Liver (tissue), 9 donors: ENCODE measurements around the gene VRK2. TPM values are rescaled to one million over a fixed set of nuclear protein-coding genes. Genes with fewer than 3 reads are reported as not detected.

Experiments used
- DNase-seq: peaks from one replicate; pipeline ENCODE4 v3.0.0-alpha.2; 2017; ENCODE audit warnings: low spot score
- H3K27ac ChIP-seq, 2 donors: one replicate each; pipeline ENCODE4 v1.7.0; 2013; ENCODE audit warnings: inconsistent platforms in 2 of 2, low read length in 2 of 2, control low read depth in 1 of 2, low read depth in 1 of 2, mild to moderate bottlenecking in 1 of 2
- H3K27me3 ChIP-seq, 4 donors: one replicate each; pipeline versions ENCODE4 v1.6.1 to v1.7.0; 2013; ENCODE audit warnings: low read length in 3 of 4, inconsistent platforms in 1 of 4, mild to moderate bottlenecking in 1 of 4, moderate library complexity in 1 of 4; ENCODE audit not compliant: control insufficient read depth in 4 of 4, insufficient read depth in 4 of 4
- H3K36me3 ChIP-seq, 4 donors: one replicate each; pipeline versions ENCODE4 v1.6.1 to v1.7.0; 2013; ENCODE audit warnings: low read length in 3 of 4, mild to moderate bottlenecking in 3 of 4, low read depth in 1 of 4, moderate library complexity in 1 of 4; ENCODE audit not compliant: control insufficient read depth in 4 of 4, insufficient read depth in 3 of 4
- H3K4me1 ChIP-seq, 4 donors: one replicate each; pipeline versions ENCODE4 v1.6.1 to v1.7.0; 2013; ENCODE audit warnings: low read length in 3 of 4, mild to moderate bottlenecking in 3 of 4, moderate library complexity in 1 of 4; ENCODE audit not compliant: control insufficient read depth in 4 of 4, insufficient read depth in 4 of 4
- H3K4me3 ChIP-seq, 3 donors: one replicate each; pipeline versions ENCODE4 v1.6.1 to v1.7.0; 2013; ENCODE audit warnings: low read length in 3 of 3, control low read depth in 1 of 3, low read depth in 1 of 3, mild to moderate bottlenecking in 1 of 3
- H3K9ac ChIP-seq, 2 donors: one replicate each; pipeline ENCODE4 v1.7.0; 2013; ENCODE audit warnings: low read length in 2 of 2, mild to moderate bottlenecking in 2 of 2, moderate library complexity in 2 of 2, control low read depth in 1 of 2, low read depth in 1 of 2
- H3K9me3 ChIP-seq, 4 donors: one replicate each; pipeline versions ENCODE4 v1.6.1 to v1.7.0; 2013; ENCODE audit warnings: low read length in 3 of 4; ENCODE audit not compliant: control insufficient read depth in 4 of 4
- EGR1 ChIP-seq, 2 donors: IDR thresholded peaks; 2 replicates each; pipeline ENCODE4 v1.6.1; 2016 to 2018; ENCODE audit warnings: antibody characterized with exemption in 2 of 2, low read depth in 2 of 2
- FOXA1 ChIP-seq: IDR thresholded peaks from 2 replicates; pipeline ENCODE4 v1.6.1; 2016; ENCODE audit warnings: antibody characterized with exemption
- FOXA2 ChIP-seq: IDR thresholded peaks from 2 replicates; pipeline ENCODE4 v1.6.1; 2016; ENCODE audit warnings: antibody characterized with exemption
- GABPA ChIP-seq, 2 donors: IDR thresholded peaks in 1 of 2; conservative IDR thresholded peaks in 1 of 2; 2 replicates each; pipeline ENCODE4 v1.6.1; 2016; ENCODE audit warnings: antibody characterized with exemption in 2 of 2, mild to moderate bottlenecking in 1 of 2, moderate library complexity in 1 of 2
- HNF4A ChIP-seq, 2 donors: conservative IDR thresholded peaks; 2 replicates each; pipeline ENCODE4 v1.6.1; 2016; ENCODE audit warnings: antibody characterized with exemption in 2 of 2, mild to moderate bottlenecking in 2 of 2
- HNF4G ChIP-seq: IDR thresholded peaks from 2 replicates; pipeline ENCODE4 v1.6.1; 2016; ENCODE audit warnings: antibody characterized with exemption
- JUND ChIP-seq, 2 donors: IDR thresholded peaks; 2 replicates each; pipeline ENCODE4 v1.6.1; 2016; ENCODE audit warnings: antibody characterized with exemption in 2 of 2
- NR2F2 ChIP-seq: IDR thresholded peaks from 2 replicates; pipeline ENCODE4 v1.6.1; 2016; ENCODE audit warnings: antibody characterized with exemption
- RAD21 ChIP-seq, 2 donors: IDR thresholded peaks; 2 replicates each; pipeline ENCODE4 v1.6.1; 2016; ENCODE audit warnings: antibody characterized with exemption in 2 of 2, mild to moderate bottlenecking in 2 of 2
- RXRA ChIP-seq, 2 donors: IDR thresholded peaks; 2 replicates each; pipeline ENCODE4 v1.6.1; 2017 to 2018; ENCODE audit warnings: antibody characterized with exemption in 2 of 2, mild to moderate bottlenecking in 1 of 2
- SP1 ChIP-seq: IDR thresholded peaks from 2 replicates; pipeline ENCODE4 v1.6.1; 2018; ENCODE audit warnings: antibody characterized with exemption, mild to moderate bottlenecking
- TAF1 ChIP-seq: conservative IDR thresholded peaks from 2 replicates; pipeline ENCODE4 v1.6.1; 2016; ENCODE audit warnings: antibody characterized with exemption, mild to moderate bottlenecking
- YY1 ChIP-seq: IDR thresholded peaks from 2 replicates; pipeline ENCODE4 v1.6.1; 2016; ENCODE audit warnings: antibody characterized with exemption, mild to moderate bottlenecking
- polyA plus RNA-seq, 2 donors: library from polyadenylated mRNA; stranded (reverse) in 1 of 2; unstranded in 1 of 2; fragments of 200-250 nt in 1 of 2; fragments of >200 nt in 1 of 2; fragmentation: Nextera tagmentation in 1 of 2; extraction: Ambion mirVana in 1 of 2; gene quantifications; one replicate each; pipeline versions ENCODE4 v1.2.1 to v1.2.3, GENCODE V29; 2013 to 2015
- total RNA-seq, 2 donors: library from RNA; depleted of rRNA; stranded (reverse); fragments of >200 nt; gene quantifications; one replicate each; pipeline ENCODE4 v1.2.3, GENCODE V29; 2014
- TF ChIP-seq, protein P1 (sequence below): IDR thresholded peaks from 2 replicates; pipeline ENCODE4 v1.6.1; 2016; ENCODE audit warnings: antibody characterized with exemption, mild to moderate bottlenecking
- TF ChIP-seq, protein P2 (sequence below): IDR thresholded peaks from 2 replicates; pipeline ENCODE4 v1.6.1; 2016; ENCODE audit warnings: antibody characterized with exemption
- TF ChIP-seq, protein P3 (sequence below): fragments of 150-350 bp; IDR thresholded peaks from 2 replicates; pipeline ENCODE4 v1.5.1; 2017; ENCODE audit warnings: improper control_type of control experiment, low read depth, low read length; ENCODE audit not compliant: missing input control
- TF ChIP-seq, protein P4 (sequence below): IDR thresholded peaks from 2 replicates; pipeline ENCODE4 v1.6.1; 2016; ENCODE audit warnings: antibody characterized with exemption
- TF ChIP-seq, protein P5 (sequence below): IDR thresholded peaks from 2 replicates; pipeline ENCODE4 v1.6.1; 2016; ENCODE audit warnings: antibody characterized with exemption
- donor health status: healthy.
- donor health status: healthy.
- donor health status: healthy.
- donor health status: healthy.
- donor health status: healthy.

The VRK2 gene
- total and polyA plus RNA-seq, 4 donors, result 5.4 to 17.3 (median 8.5) TPM

DNA sequence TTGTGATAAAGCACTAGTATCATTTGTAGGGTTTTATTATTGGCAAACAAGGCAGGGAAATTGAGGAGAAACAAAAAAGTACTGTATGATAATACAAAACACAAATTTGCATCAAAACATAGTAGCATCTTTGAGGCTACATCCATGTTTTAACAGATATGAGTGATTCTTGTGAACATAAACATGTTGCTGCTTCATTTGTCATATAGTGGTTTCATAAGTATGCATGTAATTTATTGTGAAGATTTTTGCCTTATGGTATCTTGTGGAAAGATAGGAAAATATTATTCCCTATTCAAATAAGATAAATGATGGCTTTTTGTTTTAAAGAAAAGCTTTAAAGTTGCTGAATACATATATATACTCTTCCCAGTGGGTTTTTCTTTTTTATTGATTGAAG, 60.3 kb downstream of the VRK2 start:
- H3K9ac ChIP-seq, result no peak overlapping the region
- H3K4me3 ChIP-seq, result no peak overlapping the region
- no peak for DNase-seq
- H3K27me3 ChIP-seq, result no peaks in the 10 kb centered on the region
- TF ChIP-seq RAD21 (IDR thresholded peaks at IDR 0.05) (no peak), FOXA2 (no peak), HNF4G (no peak), TAF1 (no peak), FOXA1 (no peak), EGR1 (IDR thresholded peaks at IDR 0.05; ENCODE audit: low read depth in 2 of 2) (no peak), JUND (IDR thresholded peaks at IDR 0.05) (no peak), SP1 (no peak), HNF4A (conservative IDR thresholded peaks at IDR 0.05) (no peak), RXRA (IDR thresholded peaks at IDR 0.05) (no peak), GABPA (IDR thresholded peaks at IDR 0.05 in 1 of 2, conservative IDR thresholded peaks at IDR 0.05 in 1 of 2) (no peak), NR2F2 (no peak), YY1 (no peak)
- TF ChIP-seq, protein P1, sequence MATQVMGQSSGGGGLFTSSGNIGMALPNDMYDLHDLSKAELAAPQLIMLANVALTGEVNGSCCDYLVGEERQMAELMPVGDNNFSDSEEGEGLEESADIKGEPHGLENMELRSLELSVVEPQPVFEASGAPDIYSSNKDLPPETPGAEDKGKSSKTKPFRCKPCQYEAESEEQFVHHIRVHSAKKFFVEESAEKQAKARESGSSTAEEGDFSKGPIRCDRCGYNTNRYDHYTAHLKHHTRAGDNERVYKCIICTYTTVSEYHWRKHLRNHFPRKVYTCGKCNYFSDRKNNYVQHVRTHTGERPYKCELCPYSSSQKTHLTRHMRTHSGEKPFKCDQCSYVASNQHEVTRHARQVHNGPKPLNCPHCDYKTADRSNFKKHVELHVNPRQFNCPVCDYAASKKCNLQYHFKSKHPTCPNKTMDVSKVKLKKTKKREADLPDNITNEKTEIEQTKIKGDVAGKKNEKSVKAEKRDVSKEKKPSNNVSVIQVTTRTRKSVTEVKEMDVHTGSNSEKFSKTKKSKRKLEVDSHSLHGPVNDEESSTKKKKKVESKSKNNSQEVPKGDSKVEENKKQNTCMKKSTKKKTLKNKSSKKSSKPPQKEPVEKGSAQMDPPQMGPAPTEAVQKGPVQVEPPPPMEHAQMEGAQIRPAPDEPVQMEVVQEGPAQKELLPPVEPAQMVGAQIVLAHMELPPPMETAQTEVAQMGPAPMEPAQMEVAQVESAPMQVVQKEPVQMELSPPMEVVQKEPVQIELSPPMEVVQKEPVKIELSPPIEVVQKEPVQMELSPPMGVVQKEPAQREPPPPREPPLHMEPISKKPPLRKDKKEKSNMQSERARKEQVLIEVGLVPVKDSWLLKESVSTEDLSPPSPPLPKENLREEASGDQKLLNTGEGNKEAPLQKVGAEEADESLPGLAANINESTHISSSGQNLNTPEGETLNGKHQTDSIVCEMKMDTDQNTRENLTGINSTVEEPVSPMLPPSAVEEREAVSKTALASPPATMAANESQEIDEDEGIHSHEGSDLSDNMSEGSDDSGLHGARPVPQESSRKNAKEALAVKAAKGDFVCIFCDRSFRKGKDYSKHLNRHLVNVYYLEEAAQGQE, result no peak
- TF ChIP-seq, protein P2, sequence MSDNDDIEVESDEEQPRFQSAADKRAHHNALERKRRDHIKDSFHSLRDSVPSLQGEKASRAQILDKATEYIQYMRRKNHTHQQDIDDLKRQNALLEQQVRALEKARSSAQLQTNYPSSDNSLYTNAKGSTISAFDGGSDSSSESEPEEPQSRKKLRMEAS, result no peak
- TF ChIP-seq, protein P3, sequence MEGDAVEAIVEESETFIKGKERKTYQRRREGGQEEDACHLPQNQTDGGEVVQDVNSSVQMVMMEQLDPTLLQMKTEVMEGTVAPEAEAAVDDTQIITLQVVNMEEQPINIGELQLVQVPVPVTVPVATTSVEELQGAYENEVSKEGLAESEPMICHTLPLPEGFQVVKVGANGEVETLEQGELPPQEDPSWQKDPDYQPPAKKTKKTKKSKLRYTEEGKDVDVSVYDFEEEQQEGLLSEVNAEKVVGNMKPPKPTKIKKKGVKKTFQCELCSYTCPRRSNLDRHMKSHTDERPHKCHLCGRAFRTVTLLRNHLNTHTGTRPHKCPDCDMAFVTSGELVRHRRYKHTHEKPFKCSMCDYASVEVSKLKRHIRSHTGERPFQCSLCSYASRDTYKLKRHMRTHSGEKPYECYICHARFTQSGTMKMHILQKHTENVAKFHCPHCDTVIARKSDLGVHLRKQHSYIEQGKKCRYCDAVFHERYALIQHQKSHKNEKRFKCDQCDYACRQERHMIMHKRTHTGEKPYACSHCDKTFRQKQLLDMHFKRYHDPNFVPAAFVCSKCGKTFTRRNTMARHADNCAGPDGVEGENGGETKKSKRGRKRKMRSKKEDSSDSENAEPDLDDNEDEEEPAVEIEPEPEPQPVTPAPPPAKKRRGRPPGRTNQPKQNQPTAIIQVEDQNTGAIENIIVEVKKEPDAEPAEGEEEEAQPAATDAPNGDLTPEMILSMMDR, result no peak
- TF ChIP-seq, protein P4, sequence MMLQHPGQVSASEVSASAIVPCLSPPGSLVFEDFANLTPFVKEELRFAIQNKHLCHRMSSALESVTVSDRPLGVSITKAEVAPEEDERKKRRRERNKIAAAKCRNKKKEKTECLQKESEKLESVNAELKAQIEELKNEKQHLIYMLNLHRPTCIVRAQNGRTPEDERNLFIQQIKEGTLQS, result no peak
- TF ChIP-seq, protein P5, sequence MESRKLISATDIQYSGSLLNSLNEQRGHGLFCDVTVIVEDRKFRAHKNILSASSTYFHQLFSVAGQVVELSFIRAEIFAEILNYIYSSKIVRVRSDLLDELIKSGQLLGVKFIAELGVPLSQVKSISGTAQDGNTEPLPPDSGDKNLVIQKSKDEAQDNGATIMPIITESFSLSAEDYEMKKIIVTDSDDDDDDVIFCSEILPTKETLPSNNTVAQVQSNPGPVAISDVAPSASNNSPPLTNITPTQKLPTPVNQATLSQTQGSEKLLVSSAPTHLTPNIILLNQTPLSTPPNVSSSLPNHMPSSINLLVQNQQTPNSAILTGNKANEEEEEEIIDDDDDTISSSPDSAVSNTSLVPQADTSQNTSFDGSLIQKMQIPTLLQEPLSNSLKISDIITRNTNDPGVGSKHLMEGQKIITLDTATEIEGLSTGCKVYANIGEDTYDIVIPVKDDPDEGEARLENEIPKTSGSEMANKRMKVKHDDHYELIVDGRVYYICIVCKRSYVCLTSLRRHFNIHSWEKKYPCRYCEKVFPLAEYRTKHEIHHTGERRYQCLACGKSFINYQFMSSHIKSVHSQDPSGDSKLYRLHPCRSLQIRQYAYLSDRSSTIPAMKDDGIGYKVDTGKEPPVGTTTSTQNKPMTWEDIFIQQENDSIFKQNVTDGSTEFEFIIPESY, result no peak
- no peaks in the 10 kb centered on the region for H3K4me1 ChIP-seq
- H3K27ac ChIP-seq, result no peak overlapping the region
- H3K36me3 ChIP-seq, result peaks cover 0 to 1% (median 0%) of the 10 kb centered on the region in 4 donors
- H3K9me3 ChIP-seq, result no peaks in the 10 kb centered on the region
